HCT116 (cell line): Measurements from ENCODE around the gene MAPRE2.

ENCODE experiments used
- EZH2phosphoT487 ChIP-seq: fragments of 200-600 bp; IDR thresholded peaks from 2 replicates; pipeline ENCODE4 v1.6.1; 2018; ENCODE audit warnings: antibody characterized with exemption, borderline replicate concordance
- SP1 ChIP-seq: IDR thresholded peaks from 2 replicates; pipeline ENCODE4 v1.6.1; 2012; ENCODE audit warnings: low read depth
- TF ChIP-seq, protein P1 (sequence below), 3 experiments: fragments of 200-600 bp in 1 of 3; sonication (generic) in 1 of 3; IDR thresholded peaks in 2 of 3; conservative IDR thresholded peaks in 1 of 3; 2 replicates each; pipeline ENCODE4 v1.5.1; 2012 to 2017; ENCODE audit warnings: low read depth in 2 of 3, low read length in 2 of 3, antibody characterized with exemption in 1 of 3, borderline replicate concordance in 1 of 3, control low read depth in 1 of 3, mild to moderate bottlenecking in 1 of 3, mixed read lengths in 1 of 3, mixed run types in 1 of 3, moderate library complexity in 1 of 3; ENCODE audit not compliant: insufficient read depth in 1 of 3

GRCh38 chr18:35123811-35124210 lies 82.6 kb downstream of the MAPRE2 start:
- TF ChIP-seq EZH2phosphoT487 (no peak), SP1 (no peak)
- TF ChIP-seq, protein P1, sequence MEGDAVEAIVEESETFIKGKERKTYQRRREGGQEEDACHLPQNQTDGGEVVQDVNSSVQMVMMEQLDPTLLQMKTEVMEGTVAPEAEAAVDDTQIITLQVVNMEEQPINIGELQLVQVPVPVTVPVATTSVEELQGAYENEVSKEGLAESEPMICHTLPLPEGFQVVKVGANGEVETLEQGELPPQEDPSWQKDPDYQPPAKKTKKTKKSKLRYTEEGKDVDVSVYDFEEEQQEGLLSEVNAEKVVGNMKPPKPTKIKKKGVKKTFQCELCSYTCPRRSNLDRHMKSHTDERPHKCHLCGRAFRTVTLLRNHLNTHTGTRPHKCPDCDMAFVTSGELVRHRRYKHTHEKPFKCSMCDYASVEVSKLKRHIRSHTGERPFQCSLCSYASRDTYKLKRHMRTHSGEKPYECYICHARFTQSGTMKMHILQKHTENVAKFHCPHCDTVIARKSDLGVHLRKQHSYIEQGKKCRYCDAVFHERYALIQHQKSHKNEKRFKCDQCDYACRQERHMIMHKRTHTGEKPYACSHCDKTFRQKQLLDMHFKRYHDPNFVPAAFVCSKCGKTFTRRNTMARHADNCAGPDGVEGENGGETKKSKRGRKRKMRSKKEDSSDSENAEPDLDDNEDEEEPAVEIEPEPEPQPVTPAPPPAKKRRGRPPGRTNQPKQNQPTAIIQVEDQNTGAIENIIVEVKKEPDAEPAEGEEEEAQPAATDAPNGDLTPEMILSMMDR (IDR thresholded peaks at IDR 0.05 in 2 of 3, conservative IDR thresholded peaks at IDR 0.05 in 1 of 3; ENCODE audit: borderline replicate concordance in 1 of 3, insufficient read depth in 1 of 3, low read depth in 2 of 3, low read length in 2 of 3) = no peak
